Left ventricle myocardium inferior (tissue), 1 donor: Measurements from ENCODE around the gene HOATZ. TPM values are rescaled to one million over a fixed set of nuclear protein-coding genes. Genes with fewer than 3 reads are reported as not detected.

Source experiments
- DNase-seq: peaks from one replicate; pipeline ENCODE4 v3.0.0-alpha.2; 2020
- H3K27ac ChIP-seq: fragments of 200-600 bp; replicated peaks from 2 replicates; pipeline ENCODE4 v1.8.0; 2021
- H3K27me3 ChIP-seq: fragments of 200-600 bp; 2 replicates; pipeline ENCODE4 v1.8.0; 2021; ENCODE audit warnings: low read depth
- H3K36me3 ChIP-seq: fragments of 200-600 bp; 2 replicates; pipeline ENCODE4 v1.8.0; 2021
- H3K4me1 ChIP-seq: fragments of 200-600 bp; 2 replicates; pipeline ENCODE4 v1.8.0; 2021
- H3K4me3 ChIP-seq: fragments of 200-600 bp; 2 replicates; pipeline ENCODE4 v1.8.0; 2021; ENCODE audit warnings: mild to moderate bottlenecking, moderate library complexity
- H3K9me3 ChIP-seq: fragments of 200-600 bp; replicated peaks from 2 replicates; pipeline ENCODE4 v1.8.0; 2021
- CTCF ChIP-seq: fragments of 200-600 bp; IDR thresholded peaks from 2 replicates; pipeline ENCODE4 v1.8.0; 2021; ENCODE audit warnings: antibody characterized with exemption, mild to moderate bottlenecking, borderline replicate concordance
- intact Hi-C: fragments of 100-400 bp; cut with micrococcal nuclease; formaldehyde crosslinking; loops from one replicate; pipeline ENCODE4 v1.11.0; 2022
- total RNA-seq: library from RNA; stranded (reverse); fragmentation: NEBNext Ultra II Directional; extraction: Animal tissue kit (Norgen Biotek cat#: 25700); gene quantifications from one replicate; pipeline ENCODE4 v1.2.1, GENCODE V29; 2021
- donor health status: DM: no; HTN: yes; CAD: no; lungs with severe emphysema.

HOATZ gene
- total RNA-seq, 1 donor from 2014 or later, result not detected

- Histone ChIP-seq H3K4me3 (no peak overlapping the region), H3K9me3 (no peaks in the 10 kb centered on the region), H3K4me1 (no peaks in the 10 kb centered on the region), H3K27me3 (no peaks in the 10 kb centered on the region), H3K36me3 (no peaks in the 10 kb centered on the region), H3K27ac (no peak overlapping the region)
- intact Hi-C loops, result no loop called here
- DNase-seq, result peak; percentile 26
- peak; percentile 94 for TF ChIP-seq CTCF
These were observed 50.6 kb downstream of the HOATZ start for GRCh38 chr11:111565114-111565720.

GRCh38 chr11:111566324-111566723 is 51.7 kb downstream of the HOATZ start:
- intact Hi-C loops, result no loop called here
- no peak for DNase-seq
- H3K36me3 ChIP-seq, result no peaks in the 10 kb centered on the region
- H3K4me3 ChIP-seq, result no peak overlapping the region
- TF ChIP-seq CTCF, result no peak
- H3K27me3 ChIP-seq, result no peaks in the 10 kb centered on the region
- H3K9me3 ChIP-seq, result no peaks in the 10 kb centered on the region
- H3K27ac ChIP-seq, result no peak overlapping the region
- no peaks in the 10 kb centered on the region for H3K4me1 ChIP-seq

- intact Hi-C loops, result no loop called here
These were observed 54.9 kb downstream of the HOATZ start for GRCh38 chr11:111569476-111569875.

GRCh38 chr11:111570796-111571195 is 56.2 kb downstream of the HOATZ start:
- no peaks in the 10 kb centered on the region for H3K27me3 ChIP-seq
- intact Hi-C loops, result no loop called here
- H3K9me3 ChIP-seq, result no peaks in the 10 kb centered on the region
- no peak for TF ChIP-seq CTCF
- H3K36me3 ChIP-seq, result no peaks in the 10 kb centered on the region
- H3K27ac ChIP-seq, result no peak overlapping the region
- no peak overlapping the region for H3K4me3 ChIP-seq
- DNase-seq, result no peak
- peaks cover 32% of the 10 kb centered on the region for H3K4me1 ChIP-seq

More at GRCh38 chr11:111569476-111569875, 54.9 kb downstream of the HOATZ start:
- no peak overlapping the region for H3K4me3 ChIP-seq
- H3K27me3 ChIP-seq, result no peaks in the 10 kb centered on the region
- no peak for TF ChIP-seq CTCF
- no peaks in the 10 kb centered on the region for H3K9me3 ChIP-seq
- no peaks in the 10 kb centered on the region for H3K36me3 ChIP-seq
- H3K27ac ChIP-seq, result peak overlapping the region; percentile 9
- DNase-seq, result no peak
- peaks cover 22% of the 10 kb centered on the region for H3K4me1 ChIP-seq

GRCh38 chr11:111571829-111572501 is 57.4 kb downstream of the HOATZ start:
- Histone ChIP-seq H3K27ac (no peak overlapping the region), H3K27me3 (no peaks in the 10 kb centered on the region), H3K9me3 (no peaks in the 10 kb centered on the region), H3K36me3 (no peaks in the 10 kb centered on the region), H3K4me1 (peaks cover 32% of the 10 kb centered on the region), H3K4me3 (no peak overlapping the region)
- no peak for TF ChIP-seq CTCF
- no peak for DNase-seq
- intact Hi-C loops, result no loop called here
